PC-9 (cell line): ENCODE results near the gene TTC8. TPM values are rescaled to one million over a fixed set of nuclear protein-coding genes. Genes with fewer than 3 reads are reported as not detected.

ENCODE experiments used
- BruUV-seq: library from RNA; stranded (reverse); fragments of 400-500 nt; replicated peaks from 2 replicates; lab custom pipeline; 2021; lab: Mats Ljungman, UMichigan
- CTCF ChIA-PET: fragments of 300-600 bp; sonication (Branson Sonifier 250); formaldehyde crosslinking; loops from one replicate; lab custom pipeline; 2022; ENCODE audit warnings: antibody characterized with exemption; lab: Charles Lee
- POLR2A ChIA-PET: fragments of 300-600 bp; sonication (Branson Sonifier 250); formaldehyde crosslinking; loops from one replicate; lab custom pipeline; 2022; ENCODE audit warnings: antibody characterized with exemption; ENCODE audit not compliant: unreplicated experiment; lab: Charles Lee
- DNase-seq, 2 experiments: peaks; one replicate each; pipeline versions ENCODE4 v3.0.0 to v3.0.0-alpha.2; 2015 to 2022; ENCODE audit warnings: mixed read lengths in 1 of 2
- H2AFZ ChIP-seq: fragments of 200-600 bp; sonication (generic); 2 replicates; pipeline ENCODE4 v1.8.1; 2017; ENCODE audit warnings: antibody characterized with exemption
- H3F3A ChIP-seq: fragments of 200-600 bp; sonication (generic); 2 replicates; pipeline ENCODE4 v1.8.1; 2017; ENCODE audit warnings: antibody characterized with exemption, mild to moderate bottlenecking, low read depth; ENCODE audit not compliant: insufficient read depth
- H3K27ac ChIP-seq: fragments of 200-600 bp; sonication (generic); 2 replicates; pipeline ENCODE4 v1.6.1; 2016; ENCODE audit warnings: mixed run types
- H3K27me3 ChIP-seq: fragments of 200-600 bp; sonication (generic); 2 replicates; pipeline ENCODE4 v1.6.1; 2016; ENCODE audit warnings: low read depth, mixed run types; ENCODE audit not compliant: insufficient read depth
- H3K36me3 ChIP-seq: fragments of 200-600 bp; sonication (generic); 2 replicates; pipeline ENCODE4 v1.6.1; 2016; ENCODE audit warnings: low read depth, mixed run types
- H3K4me1 ChIP-seq: fragments of 200-600 bp; sonication (generic); replicated peaks from 2 replicates; pipeline ENCODE4 v1.6.1; 2016; ENCODE audit warnings: mixed run types; ENCODE audit not compliant: insufficient read depth
- H3K4me2 ChIP-seq: fragments of 200-600 bp; sonication (generic); 2 replicates; pipeline ENCODE4 v1.6.1; 2017; ENCODE audit warnings: mixed run types
- H3K4me3 ChIP-seq: fragments of 200-600 bp; sonication (generic); 2 replicates; pipeline ENCODE4 v1.6.1; 2016; ENCODE audit warnings: mixed run types
- H3K79me2 ChIP-seq: fragments of 200-600 bp; sonication (generic); 2 replicates; pipeline ENCODE4 v1.6.1; 2017; ENCODE audit warnings: low read depth, mixed run types
- H3K9me2 ChIP-seq: fragments of 200-600 bp; sonication (generic); 2 replicates; pipeline ENCODE4 v1.8.1; 2017; ENCODE audit warnings: mild to moderate bottlenecking; ENCODE audit not compliant: insufficient read depth
- H3K9me3 ChIP-seq: fragments of 200-600 bp; sonication (generic); 2 replicates; pipeline ENCODE4 v1.8.1; 2016; ENCODE audit warnings: low read depth; ENCODE audit not compliant: insufficient read depth
- H4K20me1 ChIP-seq: fragments of 200-600 bp; sonication (generic); 2 replicates; pipeline ENCODE4 v1.8.1; 2017; ENCODE audit not compliant: insufficient read depth
- EZH2 ChIP-seq: fragments of 200-600 bp; sonication (generic); IDR thresholded peaks from 2 replicates; pipeline ENCODE4 v1.8.0; 2017; ENCODE audit warnings: antibody characterized with exemption, low read depth
- intact Hi-C: fragments of 100-400 bp; cut with micrococcal nuclease; formaldehyde crosslinking; loops from one replicate; pipeline ENCODE4 v1.10.0; 2022; ENCODE audit not compliant: unreplicated experiment
- total RNA-seq: library from RNA; stranded (reverse); gene quantifications from 2 replicates; pipeline ENCODE4 v1.2.3, GENCODE V29; 2021
- TF ChIP-seq, protein P1 (sequence below): fragments of 200-600 bp; sonication (generic); conservative IDR thresholded peaks from 2 replicates; pipeline ENCODE4 v1.6.1; 2017; ENCODE audit warnings: mixed run types, antibody characterized with exemption, mild to moderate bottlenecking, moderate library complexity

TTC8 gene
- total RNA-seq, 1 experiment from 2014 or later: 8.1 TPM

DNA sequence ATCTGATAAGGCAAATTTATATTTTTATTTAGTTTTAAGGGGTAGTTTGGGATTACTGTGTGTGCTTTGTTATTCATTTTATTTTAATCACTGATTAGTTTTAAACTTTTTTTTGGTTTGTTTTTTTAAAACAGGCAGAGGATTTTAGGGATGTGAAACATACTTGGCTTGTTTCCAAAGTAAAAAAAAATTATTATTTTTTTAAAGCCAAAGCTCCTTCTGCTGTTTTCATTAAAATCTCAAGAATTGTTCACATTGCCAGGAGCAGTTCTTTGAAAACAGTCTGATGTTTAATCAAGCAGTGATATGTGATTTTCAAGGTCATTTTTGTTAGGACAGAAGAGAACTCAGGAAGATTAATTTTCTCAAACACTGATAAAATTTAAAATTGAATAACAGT, 11.2 kb downstream of the TTC8 start:
- Histone ChIP-seq H3K36me3 (no peaks in the 10 kb centered on the region), H3K79me2 (no peaks in the 10 kb centered on the region), H3K27ac (no peak overlapping the region), H3K9me2 (no peaks in the 10 kb centered on the region), H3K4me1 (no peaks in the 10 kb centered on the region), H3K9me3 (no peaks in the 10 kb centered on the region), H2AFZ (no peak overlapping the region), H3F3A (no peaks in the 10 kb centered on the region), H3K27me3 (no peaks in the 10 kb centered on the region), H4K20me1 (no peaks in the 10 kb centered on the region), H3K4me3 (no peak overlapping the region), H3K4me2 (no peak overlapping the region)
- TF ChIP-seq EZH2: no peak
- TF ChIP-seq, protein P1, sequence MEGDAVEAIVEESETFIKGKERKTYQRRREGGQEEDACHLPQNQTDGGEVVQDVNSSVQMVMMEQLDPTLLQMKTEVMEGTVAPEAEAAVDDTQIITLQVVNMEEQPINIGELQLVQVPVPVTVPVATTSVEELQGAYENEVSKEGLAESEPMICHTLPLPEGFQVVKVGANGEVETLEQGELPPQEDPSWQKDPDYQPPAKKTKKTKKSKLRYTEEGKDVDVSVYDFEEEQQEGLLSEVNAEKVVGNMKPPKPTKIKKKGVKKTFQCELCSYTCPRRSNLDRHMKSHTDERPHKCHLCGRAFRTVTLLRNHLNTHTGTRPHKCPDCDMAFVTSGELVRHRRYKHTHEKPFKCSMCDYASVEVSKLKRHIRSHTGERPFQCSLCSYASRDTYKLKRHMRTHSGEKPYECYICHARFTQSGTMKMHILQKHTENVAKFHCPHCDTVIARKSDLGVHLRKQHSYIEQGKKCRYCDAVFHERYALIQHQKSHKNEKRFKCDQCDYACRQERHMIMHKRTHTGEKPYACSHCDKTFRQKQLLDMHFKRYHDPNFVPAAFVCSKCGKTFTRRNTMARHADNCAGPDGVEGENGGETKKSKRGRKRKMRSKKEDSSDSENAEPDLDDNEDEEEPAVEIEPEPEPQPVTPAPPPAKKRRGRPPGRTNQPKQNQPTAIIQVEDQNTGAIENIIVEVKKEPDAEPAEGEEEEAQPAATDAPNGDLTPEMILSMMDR: no peak
- ChIA-PET CTCF (no interaction called here), POLR2A (no interaction called here)
- BruUV-seq: no TSS peak
- DNase-seq: no peak
- intact Hi-C loops: no loop called here

DNA sequence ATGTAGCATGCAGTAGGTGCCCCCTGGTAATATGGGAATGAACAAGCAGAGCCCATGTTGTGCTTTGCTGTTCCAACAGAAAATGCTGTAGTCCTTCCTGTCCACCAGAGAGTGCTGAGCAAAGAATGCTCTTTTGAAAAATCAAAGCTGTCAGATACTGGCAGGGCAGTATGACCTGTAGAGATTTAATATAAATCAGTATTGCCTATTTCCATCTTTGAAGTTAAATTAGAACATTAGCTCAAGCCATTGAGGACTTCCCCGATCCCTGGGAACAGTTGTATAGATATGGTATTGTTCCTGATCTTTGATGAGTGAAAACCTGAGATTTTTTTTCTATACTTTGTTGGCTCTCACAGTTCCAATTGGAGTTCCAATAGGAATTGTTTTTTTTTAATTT, 13.0 kb downstream of the TTC8 start:
- Histone ChIP-seq H3K4me2 (no peak overlapping the region), H3K4me1 (no peaks in the 10 kb centered on the region), H3K9me2 (no peaks in the 10 kb centered on the region), H3K4me3 (no peak overlapping the region), H3F3A (no peaks in the 10 kb centered on the region), H3K27ac (no peak overlapping the region), H3K36me3 (no peaks in the 10 kb centered on the region), H4K20me1 (no peaks in the 10 kb centered on the region), H2AFZ (no peak overlapping the region), H3K79me2 (no peaks in the 10 kb centered on the region), H3K9me3 (no peaks in the 10 kb centered on the region), H3K27me3 (no peaks in the 10 kb centered on the region)
- BruUV-seq: no TSS peak
- intact Hi-C loops: no loop called here
- CTCF ChIA-PET: no interaction called here
- DNase-seq: no peak
- POLR2A ChIA-PET: no interaction called here
- TF ChIP-seq, protein P1: no peak
- no peak for TF ChIP-seq EZH2

DNA sequence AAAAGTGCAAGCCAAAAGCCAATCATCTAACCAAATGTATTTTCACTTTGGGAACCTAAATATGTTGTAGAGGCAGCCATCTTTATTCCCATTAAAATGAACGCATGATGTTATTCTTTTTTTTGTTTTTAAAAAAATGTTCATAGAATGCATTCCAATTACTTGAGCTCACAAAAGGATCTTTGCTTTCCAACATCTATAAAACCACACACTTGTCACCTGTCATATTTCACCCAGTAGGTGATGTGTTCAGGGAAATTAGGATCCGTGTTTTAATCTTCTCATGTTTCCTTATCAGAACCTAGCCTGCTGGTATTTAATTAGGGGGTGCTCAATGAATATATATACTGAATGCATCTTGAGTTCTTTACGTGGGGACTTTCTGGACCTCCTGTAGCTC, 13.6 kb downstream of the TTC8 start:
- CTCF ChIA-PET: no interaction called here

More for the DNA sequence above, 13.6 kb downstream of the TTC8 start:
- no TSS peak for BruUV-seq
- POLR2A ChIA-PET: no interaction called here
- Histone ChIP-seq H4K20me1 (no peaks in the 10 kb centered on the region), H3K4me2 (no peak overlapping the region), H3K79me2 (no peaks in the 10 kb centered on the region), H3K9me3 (no peaks in the 10 kb centered on the region), H3K27ac (no peak overlapping the region), H3K4me1 (no peaks in the 10 kb centered on the region), H2AFZ (no peak overlapping the region), H3K27me3 (no peaks in the 10 kb centered on the region), H3K36me3 (no peaks in the 10 kb centered on the region), H3F3A (no peaks in the 10 kb centered on the region), H3K9me2 (no peaks in the 10 kb centered on the region), H3K4me3 (no peak overlapping the region)
- TF ChIP-seq EZH2: no peak
- TF ChIP-seq, protein P1: no peak
- DNase-seq: no peak
- intact Hi-C loops: no loop called here
